Astrocyte (in vitro differentiated cells and primary cell): ENCODE data around the gene RASGRF2.

Experiments
- EZH2 ChIP-seq: IDR thresholded peaks from 2 replicates; pipeline ENCODE4 v1.6.1; 2012; ENCODE audit warnings: mild to moderate bottlenecking, low read length, inconsistent platforms; ENCODE audit not compliant: insufficient read depth
- TF ChIP-seq, protein P1 (sequence below): IDR thresholded peaks from 2 replicates; pipeline ENCODE4 v1.5.1; 2011; ENCODE audit warnings: low read depth, mild to moderate bottlenecking, inconsistent platforms, low read length, moderate library complexity; ENCODE audit not compliant: insufficient read depth

DNA sequence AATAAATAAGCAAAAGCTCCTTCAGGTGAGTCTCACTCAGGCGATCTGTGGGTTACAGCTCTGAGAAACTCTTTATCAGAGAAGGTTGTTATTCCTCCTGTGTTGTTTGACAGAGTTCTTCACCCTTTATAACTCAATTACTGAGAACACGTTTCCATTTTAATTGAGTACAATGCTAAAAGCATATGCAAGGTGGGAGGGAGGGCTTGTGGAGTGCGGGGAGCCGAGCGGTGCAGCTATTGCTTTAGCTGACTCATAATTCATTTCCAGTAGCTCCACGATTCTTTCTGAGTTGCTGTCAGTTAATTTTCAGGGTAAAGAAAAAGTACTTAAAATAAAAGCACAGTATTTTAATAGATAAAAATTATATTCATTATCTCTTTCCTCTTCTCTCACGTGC, 168.3 kb downstream of the RASGRF2 start:
- TF ChIP-seq, protein P1, sequence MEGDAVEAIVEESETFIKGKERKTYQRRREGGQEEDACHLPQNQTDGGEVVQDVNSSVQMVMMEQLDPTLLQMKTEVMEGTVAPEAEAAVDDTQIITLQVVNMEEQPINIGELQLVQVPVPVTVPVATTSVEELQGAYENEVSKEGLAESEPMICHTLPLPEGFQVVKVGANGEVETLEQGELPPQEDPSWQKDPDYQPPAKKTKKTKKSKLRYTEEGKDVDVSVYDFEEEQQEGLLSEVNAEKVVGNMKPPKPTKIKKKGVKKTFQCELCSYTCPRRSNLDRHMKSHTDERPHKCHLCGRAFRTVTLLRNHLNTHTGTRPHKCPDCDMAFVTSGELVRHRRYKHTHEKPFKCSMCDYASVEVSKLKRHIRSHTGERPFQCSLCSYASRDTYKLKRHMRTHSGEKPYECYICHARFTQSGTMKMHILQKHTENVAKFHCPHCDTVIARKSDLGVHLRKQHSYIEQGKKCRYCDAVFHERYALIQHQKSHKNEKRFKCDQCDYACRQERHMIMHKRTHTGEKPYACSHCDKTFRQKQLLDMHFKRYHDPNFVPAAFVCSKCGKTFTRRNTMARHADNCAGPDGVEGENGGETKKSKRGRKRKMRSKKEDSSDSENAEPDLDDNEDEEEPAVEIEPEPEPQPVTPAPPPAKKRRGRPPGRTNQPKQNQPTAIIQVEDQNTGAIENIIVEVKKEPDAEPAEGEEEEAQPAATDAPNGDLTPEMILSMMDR = no peak
- no peak for TF ChIP-seq EZH2
